Immature natural killer cell (primary cell): Measurements from ENCODE around the gene RYR3. TPM values are rescaled to one million over a fixed set of nuclear protein-coding genes. Genes with fewer than 3 reads are reported as not detected.

Source experiments
- DNase-seq, 3 donors: peaks; one replicate each; pipeline ENCODE4 v3.0.0; 2022; ENCODE audit warnings: mixed read lengths in 1 of 3
- H3K27ac Mint-ChIP-seq, 6 donors: one replicate each; pipeline ENCODE4 v1.8.0; 2020; ENCODE audit warnings: mixed read lengths in 6 of 6, mild to moderate bottlenecking in 5 of 6, inconsistent platforms in 4 of 6, moderate library complexity in 3 of 6
- H3K27me3 Mint-ChIP-seq, 3 donors: one replicate each; pipeline ENCODE4 v1.8.0; 2020 to 2021; ENCODE audit warnings: low read depth in 3 of 3, mild to moderate bottlenecking in 3 of 3, mixed read lengths in 3 of 3, moderate library complexity in 3 of 3, inconsistent platforms in 1 of 3
- H3K36me3 Mint-ChIP-seq, 3 donors: one replicate each; pipeline ENCODE4 v1.8.0; 2020; ENCODE audit warnings: mixed read lengths in 3 of 3, inconsistent platforms in 2 of 3, mild to moderate bottlenecking in 2 of 3
- H3K4me1 Mint-ChIP-seq, 2 donors: one replicate each; pipeline ENCODE4 v1.8.0; 2020; ENCODE audit warnings: inconsistent platforms in 2 of 2, mild to moderate bottlenecking in 2 of 2, mixed read lengths in 2 of 2, moderate library complexity in 1 of 2
- H3K4me3 Mint-ChIP-seq, 5 donors: one replicate each; pipeline ENCODE4 v1.8.0; 2020; ENCODE audit warnings: mild to moderate bottlenecking in 5 of 5, mixed read lengths in 5 of 5, inconsistent platforms in 3 of 5, moderate library complexity in 3 of 5
- H3K9me3 Mint-ChIP-seq, 6 donors: one replicate each; pipeline ENCODE4 v1.8.0; 2020; ENCODE audit warnings: mild to moderate bottlenecking in 6 of 6, mixed read lengths in 6 of 6, inconsistent platforms in 4 of 6, moderate library complexity in 3 of 6
- polyA plus RNA-seq, 3 donors: library from polyadenylated mRNA; unstranded; fragments of 300-500 nt; fragmentation: Illumina TruSeq; gene quantifications; one replicate each; pipeline ENCODE4 v1.2.3, GENCODE V29; 2021

Gene RYR3
- polyA plus RNA-seq, 3 donors from 2014 or later: 0.11 to 0.14 TPM; not detected in 1

- Mint-ChIP-seq H3K27ac (no peak overlapping the region), H3K36me3 (no peaks in the 10 kb centered on the region), H3K4me3 (no peak overlapping the region), H3K4me1 (no peaks in the 10 kb centered on the region), H3K9me3 (no peaks in the 10 kb centered on the region), H3K27me3 (peaks cover 0 to 1% (median 1%) of the 10 kb centered on the region in 3 donors)
- no peak for DNase-seq
Observed at GRCh38 chr15:33735143-33735542, 424.4 kb downstream of the RYR3 start.

DNA sequence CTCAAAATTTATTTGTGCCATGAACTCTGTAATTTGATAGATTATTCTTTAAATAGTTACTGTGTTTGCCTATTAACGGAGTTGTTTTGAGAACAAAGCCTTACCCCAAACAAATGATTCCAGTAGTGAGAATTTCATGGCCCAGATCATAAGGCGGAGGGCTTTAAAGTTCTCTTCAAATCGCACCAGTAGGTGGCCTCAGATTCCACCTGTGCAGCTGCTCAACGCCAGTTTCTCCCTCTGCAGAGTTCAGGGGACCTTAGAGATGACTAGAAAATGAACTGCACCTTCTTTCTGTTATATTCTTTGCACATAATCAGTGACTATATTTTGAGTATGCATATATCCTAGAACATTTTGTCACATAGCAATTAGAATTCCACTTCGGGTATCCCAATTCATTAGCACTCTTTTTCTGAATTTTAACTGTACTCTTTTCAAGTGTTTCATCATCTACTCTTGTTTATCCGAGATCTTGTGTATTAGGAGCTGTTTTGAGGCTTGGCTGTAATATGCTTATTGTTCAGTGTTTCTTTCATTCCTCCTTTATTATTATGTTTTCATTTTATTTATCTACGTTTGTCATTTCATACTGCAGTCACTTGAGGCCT lies 425.0 kb downstream of the RYR3 start:
- no peaks in the 10 kb centered on the region for H3K4me1 Mint-ChIP-seq

GRCh38 chr15:33737687-33738601 lies 427.2 kb downstream of the RYR3 start:
- Mint-ChIP-seq H3K4me3 (no peak overlapping the region), H3K27me3 (peaks cover 1 to 5% (median 3%) of the 10 kb centered on the region in 3 donors), H3K4me1 (no peaks in the 10 kb centered on the region), H3K36me3 (no peaks in the 10 kb centered on the region), H3K9me3 (no peaks in the 10 kb centered on the region), H3K27ac (no peak overlapping the region)
- DNase-seq: peak in 1 of 3 donors; percentile 12

More for the DNA sequence above, 425.0 kb downstream of the RYR3 start:
- Mint-ChIP-seq H3K9me3 (no peaks in the 10 kb centered on the region), H3K4me3 (no peak overlapping the region), H3K27me3 (peaks cover 1 to 3% (median 3%) of the 10 kb centered on the region in 3 donors), H3K36me3 (no peaks in the 10 kb centered on the region), H3K27ac (no peak overlapping the region)
- no peak for DNase-seq

GRCh38 chr15:33738941-33739664 lies 428.3 kb downstream of the RYR3 start:
- no peaks in the 10 kb centered on the region for H3K4me1 Mint-ChIP-seq
- no peak overlapping the region for H3K27ac Mint-ChIP-seq

DNA sequence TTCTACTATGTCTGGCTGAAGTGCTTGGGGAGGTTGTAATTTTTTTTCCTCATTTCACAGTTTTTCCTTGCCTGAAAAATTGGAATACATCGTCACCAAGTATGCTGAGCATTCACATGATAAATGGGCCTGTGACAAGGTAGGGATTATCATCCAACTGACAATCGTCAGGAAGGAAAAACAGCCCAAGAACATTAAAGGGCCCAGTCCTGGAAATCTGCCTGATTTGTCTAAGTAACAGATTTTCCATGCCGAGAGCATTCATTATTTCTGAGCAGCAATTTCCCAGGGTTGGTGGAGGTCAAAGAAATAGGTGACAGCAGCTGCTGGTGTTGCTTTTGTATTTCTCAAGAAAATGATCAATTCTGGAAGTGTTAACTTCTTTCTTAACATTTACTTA lies 431.5 kb downstream of the RYR3 start:
- H3K27me3 Mint-ChIP-seq: peaks cover 1 to 8% (median 3%) of the 10 kb centered on the region in 3 donors
- no peak overlapping the region for H3K4me3 Mint-ChIP-seq
- H3K27ac Mint-ChIP-seq: no peak overlapping the region
- no peaks in the 10 kb centered on the region for H3K36me3 Mint-ChIP-seq
- H3K9me3 Mint-ChIP-seq: peaks cover 0 to 1% (median 0%) of the 10 kb centered on the region in 6 donors
- no peak for DNase-seq
- H3K4me1 Mint-ChIP-seq: no peaks in the 10 kb centered on the region

More at GRCh38 chr15:33738941-33739664, 428.3 kb downstream of the RYR3 start:
- peaks cover 1 to 8% (median 3%) of the 10 kb centered on the region in 3 donors for H3K27me3 Mint-ChIP-seq
- H3K9me3 Mint-ChIP-seq: peaks cover 0 to 1% (median 0%) of the 10 kb centered on the region in 6 donors
- DNase-seq: no peak
- no peak overlapping the region for H3K4me3 Mint-ChIP-seq
- no peaks in the 10 kb centered on the region for H3K36me3 Mint-ChIP-seq

GRCh38 chr15:33742800-33743199 lies 432.0 kb downstream of the RYR3 start:
- Mint-ChIP-seq H3K4me3 (no peak overlapping the region), H3K27ac (no peak overlapping the region), H3K36me3 (no peaks in the 10 kb centered on the region), H3K27me3 (peaks cover 1 to 8% (median 3%) of the 10 kb centered on the region in 3 donors), H3K9me3 (peaks cover 0 to 1% (median 0%) of the 10 kb centered on the region in 6 donors), H3K4me1 (no peaks in the 10 kb centered on the region)
- DNase-seq: no peak

DNA sequence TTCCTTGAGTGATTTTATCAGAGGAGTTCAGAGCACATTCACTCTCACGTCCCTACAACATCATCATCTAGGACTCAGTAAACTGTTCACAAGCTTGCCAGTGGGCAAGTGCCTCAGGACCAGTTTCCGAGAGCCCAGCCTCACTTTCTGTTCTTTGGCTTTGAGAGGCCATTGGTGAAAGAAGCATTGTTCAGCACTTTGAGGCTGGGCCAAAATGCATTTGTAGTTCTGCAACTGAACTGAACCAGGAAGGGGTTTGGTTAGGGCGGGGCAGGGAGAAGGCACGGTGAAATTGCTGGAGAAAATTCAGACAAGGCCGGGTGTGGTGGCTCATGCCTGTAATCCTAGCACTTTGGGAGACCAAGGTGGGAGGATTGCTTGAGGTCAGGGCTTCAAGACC lies 435.4 kb downstream of the RYR3 start:
- Mint-ChIP-seq H3K27ac (no peak overlapping the region), H3K27me3 (peaks cover 0 to 3% (median 3%) of the 10 kb centered on the region in 3 donors), H3K36me3 (no peaks in the 10 kb centered on the region), H3K9me3 (peaks cover 0 to 4% (median 0%) of the 10 kb centered on the region in 6 donors), H3K4me1 (no peaks in the 10 kb centered on the region), H3K4me3 (no peak overlapping the region)
- DNase-seq: no peak

DNA sequence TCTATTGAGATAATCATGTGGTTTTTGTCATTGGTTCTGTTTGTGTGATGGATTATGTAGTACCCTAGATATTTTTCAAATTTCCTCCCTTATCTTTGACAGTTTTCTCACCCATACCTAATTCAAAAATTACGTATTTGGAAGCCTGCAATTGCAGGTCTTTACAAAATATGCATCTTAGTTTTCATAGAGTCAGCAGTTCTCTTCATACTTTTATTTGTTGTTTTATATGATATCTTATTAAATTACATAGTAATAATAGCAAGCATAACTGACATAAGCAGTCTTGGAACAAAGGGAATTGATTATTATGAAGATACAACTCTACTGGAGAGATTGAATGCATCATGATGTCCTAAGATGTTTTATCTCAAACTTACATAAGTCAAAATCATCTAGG lies 442.2 kb downstream of the RYR3 start:
- H3K27me3 Mint-ChIP-seq: peaks cover 4% of the 10 kb centered on the region in 3 donors
- H3K9me3 Mint-ChIP-seq: peaks cover 0 to 6% (median 0%) of the 10 kb centered on the region in 6 donors
- DNase-seq: no peak
- H3K4me3 Mint-ChIP-seq: no peak overlapping the region
- H3K27ac Mint-ChIP-seq: no peak overlapping the region
- H3K4me1 Mint-ChIP-seq: no peaks in the 10 kb centered on the region
- no peaks in the 10 kb centered on the region for H3K36me3 Mint-ChIP-seq

DNA sequence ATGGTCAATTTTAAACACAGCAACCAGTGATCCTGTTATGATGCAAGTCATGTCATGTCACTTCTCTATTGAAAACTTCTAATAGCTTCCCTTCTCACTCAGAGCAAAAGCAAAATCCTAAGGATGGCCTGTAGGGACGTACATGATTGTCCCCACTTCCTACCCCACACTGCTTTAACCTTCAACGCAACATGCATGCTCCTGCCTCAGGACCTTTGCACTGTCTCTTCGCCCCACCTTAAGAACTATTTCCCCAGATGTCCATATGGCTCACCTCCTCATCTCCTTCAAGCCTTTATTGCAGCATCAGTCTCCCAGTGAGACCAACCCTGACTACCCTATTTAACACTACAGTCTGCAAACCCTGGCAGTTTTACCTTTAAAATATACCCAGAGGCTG lies 443.5 kb downstream of the RYR3 start:
- Mint-ChIP-seq H3K36me3 (no peaks in the 10 kb centered on the region), H3K4me1 (no peaks in the 10 kb centered on the region), H3K4me3 (no peak overlapping the region), H3K27ac (no peak overlapping the region), H3K9me3 (peaks cover 0 to 6% (median 0%) of the 10 kb centered on the region in 6 donors), H3K27me3 (peaks cover 2 to 7% (median 4%) of the 10 kb centered on the region in 3 donors)
- DNase-seq: no peak

DNA sequence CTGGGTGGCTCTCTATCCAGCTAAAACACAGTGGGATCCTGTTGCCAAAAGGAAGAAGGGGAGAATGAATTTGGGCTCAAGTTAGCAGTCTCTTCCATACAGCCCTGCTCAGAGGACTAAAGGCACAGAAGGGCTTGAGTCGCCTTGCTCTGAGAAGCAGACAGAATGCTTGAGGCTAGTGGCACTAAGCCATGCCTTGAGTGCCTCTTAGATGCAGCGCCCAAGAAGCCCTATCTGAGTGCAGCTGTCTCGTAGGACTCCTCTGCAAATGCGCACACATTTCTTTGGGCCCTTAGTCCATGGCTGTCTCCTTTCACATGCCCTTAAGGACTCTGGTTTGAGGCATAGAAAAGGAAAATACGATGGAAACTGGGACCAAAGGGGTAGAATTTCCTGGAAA lies 446.2 kb downstream of the RYR3 start:
- Mint-ChIP-seq H3K4me1 (no peaks in the 10 kb centered on the region), H3K9me3 (peaks cover 0 to 3% (median 0%) of the 10 kb centered on the region in 6 donors), H3K27me3 (peaks cover 4 to 21% (median 11%) of the 10 kb centered on the region in 3 donors), H3K27ac (no peak overlapping the region), H3K36me3 (no peaks in the 10 kb centered on the region), H3K4me3 (no peak overlapping the region)
- no peak for DNase-seq

DNA sequence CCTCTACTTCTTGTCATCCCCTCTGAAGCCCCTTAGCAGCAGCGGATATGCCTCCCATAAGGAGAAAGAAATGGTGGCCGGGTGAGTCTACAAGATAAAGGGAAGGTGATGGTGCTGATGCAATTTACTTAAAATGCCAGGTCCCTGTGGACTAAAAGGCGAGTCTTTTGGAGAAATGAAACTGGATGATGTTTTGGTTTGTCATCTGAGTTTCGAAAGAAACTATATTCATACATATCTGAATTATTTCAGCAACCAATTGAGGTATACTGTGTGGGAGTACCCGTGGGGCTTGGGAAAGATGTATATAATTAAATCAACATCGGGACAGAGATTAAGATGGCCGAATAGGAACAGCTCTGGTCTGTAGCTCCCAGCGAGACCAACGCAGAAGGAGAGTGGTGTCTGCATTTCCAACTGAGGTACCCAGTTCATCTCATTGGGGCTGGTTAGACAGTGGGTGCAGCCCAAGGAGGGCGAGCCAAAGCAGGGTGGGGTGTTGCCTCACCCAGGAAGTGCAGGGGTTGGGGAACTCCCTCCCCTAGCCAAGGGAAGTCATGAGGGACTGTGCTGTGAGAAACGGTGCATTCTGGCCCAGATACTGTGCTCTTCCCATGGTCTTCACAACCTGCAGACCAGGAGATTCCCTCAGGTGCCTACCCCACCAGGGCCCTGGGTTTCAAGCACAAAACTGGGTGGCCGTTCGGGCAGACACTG lies 446.9 kb downstream of the RYR3 start:
- Mint-ChIP-seq H3K27me3 (peaks cover 4 to 21% (median 11%) of the 10 kb centered on the region in 3 donors), H3K9me3 (peaks cover 0 to 3% (median 0%) of the 10 kb centered on the region in 6 donors), H3K27ac (no peak overlapping the region), H3K4me3 (no peak overlapping the region), H3K4me1 (no peaks in the 10 kb centered on the region), H3K36me3 (no peaks in the 10 kb centered on the region)
- no peak for DNase-seq

GRCh38 chr15:33766389-33766788 lies 455.6 kb downstream of the RYR3 start:
- no peak for DNase-seq
- H3K27ac Mint-ChIP-seq: no peak overlapping the region

GRCh38 chr15:33768670-33769190 lies 458.0 kb downstream of the RYR3 start:
- Mint-ChIP-seq H3K36me3 (no peaks in the 10 kb centered on the region), H3K4me1 (no peaks in the 10 kb centered on the region), H3K27ac (no peak overlapping the region), H3K4me3 (no peak overlapping the region), H3K9me3 (no peaks in the 10 kb centered on the region), H3K27me3 (peaks cover 3 to 10% (median 4%) of the 10 kb centered on the region in 3 donors)
- no peak for DNase-seq

More at GRCh38 chr15:33766389-33766788, 455.6 kb downstream of the RYR3 start:
- H3K4me3 Mint-ChIP-seq: no peak overlapping the region
- H3K36me3 Mint-ChIP-seq: no peaks in the 10 kb centered on the region
- no peaks in the 10 kb centered on the region for H3K4me1 Mint-ChIP-seq
- H3K27me3 Mint-ChIP-seq: peaks cover 4 to 13% (median 6%) of the 10 kb centered on the region in 3 donors
- no peaks in the 10 kb centered on the region for H3K9me3 Mint-ChIP-seq
